HG03520 (cell line): Measurements from ENCODE around the gene STAT5B.

Experiments
- ATAC-seq: cut with Tn5 transposase; IDR thresholded peaks from one replicate; pipeline ENCODE4 v1.9.1; 2021; ENCODE audit warnings: mild to moderate bottlenecking, moderate library complexity; ENCODE audit not compliant: unreplicated experiment

Gene STAT5B

GRCh38 chr17:42286411-42287221 is 10.4 kb upstream of the STAT5B start:
- no peak for ATAC-seq

- ATAC-seq = no peak
Measured at GRCh38 chr17:42285346-42286050, 9.3 kb upstream of the STAT5B start.

DNA sequence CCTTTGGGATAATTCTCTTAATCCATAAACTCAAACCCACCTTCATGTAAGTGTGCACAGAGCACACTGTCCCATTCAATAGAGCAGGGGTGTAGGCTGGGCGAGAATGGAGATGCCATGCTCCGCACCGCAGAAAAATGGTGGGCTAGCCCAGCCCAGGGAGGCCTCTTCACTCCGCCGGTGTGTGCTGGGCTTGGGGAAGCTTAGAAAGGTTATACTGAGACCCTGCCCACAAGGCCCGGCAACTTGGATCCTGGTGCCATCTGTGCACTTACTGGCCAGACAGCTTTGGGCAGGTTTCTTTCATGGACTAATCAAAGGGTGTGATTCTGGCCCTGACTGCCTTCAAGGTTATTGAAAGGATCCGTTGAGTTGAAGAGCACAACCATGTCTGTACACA is 8.4 kb upstream of the STAT5B start:
- ATAC-seq = no peak

DNA sequence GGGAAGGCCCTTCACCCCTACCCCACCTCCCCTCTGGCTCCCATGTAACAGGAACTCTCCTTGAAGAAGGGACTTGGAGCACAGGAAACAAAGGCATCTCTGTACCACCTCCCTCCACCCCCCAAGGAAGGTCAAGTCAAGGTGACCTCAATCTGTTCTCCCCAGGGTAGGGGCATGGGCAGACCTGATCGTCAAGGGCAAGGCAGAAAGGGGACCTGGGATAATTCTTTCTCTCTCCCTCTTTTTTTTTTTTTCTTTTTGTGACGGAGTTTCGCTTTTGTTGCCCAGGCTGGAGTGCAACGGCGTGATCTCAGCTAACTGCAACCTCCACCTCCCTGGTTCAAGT is 7.8 kb upstream of the STAT5B start:
- no peak for ATAC-seq

GRCh38 chr17:42283241-42284023 is 7.2 kb upstream of the STAT5B start:
- no peak for ATAC-seq

GRCh38 chr17:42282478-42283080 is 6.4 kb upstream of the STAT5B start:
- ATAC-seq = no peak

DNA sequence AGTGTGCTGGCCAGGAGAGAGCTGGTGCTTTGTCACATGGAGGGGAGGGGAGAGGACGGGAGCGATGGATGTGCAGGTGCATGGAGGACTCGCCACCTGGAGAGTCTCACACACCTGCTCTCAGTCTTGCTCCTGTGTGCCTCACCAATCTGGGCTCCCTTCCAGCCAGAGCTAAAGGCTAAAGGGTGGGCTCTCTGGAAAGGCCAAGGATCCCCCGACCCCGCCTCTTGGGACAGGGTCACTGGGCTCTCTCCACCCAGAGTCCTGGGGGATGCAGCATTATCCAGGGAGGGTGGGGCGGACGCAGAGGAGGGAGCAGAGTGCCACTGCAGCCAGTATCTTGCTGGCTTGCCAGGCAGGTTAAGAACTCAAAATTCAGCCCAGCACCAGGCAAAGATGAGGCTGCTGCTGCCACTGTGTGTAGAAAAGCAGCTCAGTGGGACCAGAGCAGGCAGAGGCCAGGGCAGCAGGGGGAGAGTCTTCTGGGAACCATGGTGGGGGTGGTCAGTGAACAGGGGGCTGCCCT is 5.4 kb upstream of the STAT5B start:
- no peak for ATAC-seq

- no peak for ATAC-seq
Measured at GRCh38 chr17:42279776-42280630, 3.8 kb upstream of the STAT5B start.

DNA sequence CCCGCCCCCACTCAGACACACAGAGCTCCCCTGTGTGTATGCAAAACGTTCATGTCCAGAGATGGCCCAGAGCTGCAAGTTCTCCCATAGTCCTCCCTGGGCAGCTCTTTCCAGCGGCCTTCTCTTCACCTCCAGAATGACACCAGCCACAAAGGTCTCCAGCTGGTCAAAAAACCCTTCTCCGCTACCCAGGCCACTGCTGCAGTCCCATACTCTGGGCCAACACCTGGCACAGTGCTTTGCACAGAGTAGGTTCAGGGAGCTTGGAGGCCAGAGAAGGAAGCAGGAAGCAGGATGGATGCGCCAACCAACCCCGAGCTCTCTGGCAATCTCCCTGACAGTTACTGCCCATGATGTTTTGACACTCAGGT is 1.1 kb upstream of the STAT5B start:
- ATAC-seq = no peak

DNA sequence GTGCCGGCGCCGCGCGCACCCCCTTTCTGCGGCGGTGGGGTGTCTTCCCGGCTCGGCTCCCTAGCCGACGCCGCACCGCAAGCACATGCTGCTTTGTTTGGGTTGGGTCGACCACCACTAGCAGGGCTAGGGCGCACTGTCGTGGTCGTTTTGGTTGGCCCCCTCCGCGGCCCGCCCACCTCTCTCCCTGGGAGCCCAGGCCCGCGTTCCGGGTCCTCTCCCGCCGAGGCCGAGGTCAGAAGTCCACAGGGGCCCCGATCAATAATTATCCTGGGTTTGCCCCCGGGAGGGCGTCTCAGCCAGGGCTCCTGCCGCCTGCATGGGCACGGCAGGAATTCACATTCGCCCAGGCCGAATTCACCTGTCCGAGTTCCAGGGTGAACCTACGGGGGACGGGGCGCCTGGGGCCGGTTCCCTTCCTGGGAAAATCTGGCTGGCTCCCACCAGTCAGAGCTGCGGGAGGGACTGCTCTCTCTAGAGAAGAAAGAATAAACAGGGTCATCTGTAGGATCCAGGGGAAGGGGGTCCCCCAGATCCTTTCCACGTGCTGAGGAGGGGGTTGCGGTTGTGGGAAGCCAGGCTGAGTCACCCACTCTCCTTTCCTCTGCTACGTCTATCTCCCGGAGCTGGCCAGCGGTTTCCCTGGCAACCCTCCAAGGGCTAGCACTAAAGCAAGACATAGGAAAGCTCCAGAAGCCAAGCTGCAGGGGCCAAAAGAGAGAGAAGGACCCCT is 584 bp upstream of the STAT5B start:
- ATAC-seq = no peak

GRCh38 chr17:42275527-42276358 is 448 bp downstream of the STAT5B start:
- ATAC-seq = peak; percentile 39

DNA sequence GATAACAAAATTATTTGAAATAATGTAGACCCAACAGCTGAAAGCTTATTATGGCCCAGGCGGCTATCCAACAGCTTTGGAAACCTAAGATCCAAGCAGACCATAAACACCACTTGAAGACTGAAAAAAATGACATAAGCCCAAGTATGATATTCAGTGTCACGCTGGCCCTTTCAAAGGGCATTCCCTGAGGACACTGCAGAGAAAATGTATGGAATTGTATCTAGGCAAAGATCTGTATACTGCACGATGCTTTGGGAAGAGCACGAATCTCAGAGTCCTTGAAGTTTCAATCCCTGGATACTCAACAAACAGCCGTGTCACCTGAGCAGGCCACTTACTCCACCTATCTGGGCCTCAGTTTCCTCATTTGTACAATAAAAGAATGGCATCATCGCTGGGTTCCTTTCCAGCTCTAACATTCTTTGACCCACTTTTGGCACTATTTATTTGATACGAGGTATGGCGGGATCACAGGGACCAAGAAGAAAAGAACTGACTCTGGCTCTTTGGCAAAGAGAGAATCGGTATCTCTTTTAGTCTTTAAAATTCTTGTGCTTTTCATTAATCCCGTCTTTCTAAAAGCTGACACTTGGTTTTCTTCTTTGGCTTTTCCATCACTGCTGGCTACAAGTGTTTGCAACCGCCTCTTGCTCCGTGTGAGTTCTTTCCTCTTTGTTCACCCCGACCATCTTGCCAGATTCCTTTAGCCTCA is 1.2 kb downstream of the STAT5B start:
- no peak for ATAC-seq

DNA sequence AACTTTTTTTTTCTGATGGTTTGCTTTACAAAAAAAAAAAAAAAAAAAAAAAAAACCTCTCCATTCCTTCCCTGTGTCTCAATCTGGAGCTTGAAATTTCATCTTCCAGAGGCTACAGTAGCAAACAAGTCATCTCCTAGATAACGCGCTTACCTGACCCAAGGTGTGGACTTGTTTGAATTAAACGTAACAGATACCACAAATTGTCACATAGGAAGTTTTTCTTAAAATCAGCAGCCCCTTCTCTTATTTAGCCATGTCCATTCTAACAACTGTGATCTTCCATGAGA is 2.0 kb downstream of the STAT5B start:
- no peak for ATAC-seq

- no peak for ATAC-seq
Measured at GRCh38 chr17:42273474-42274252, 2.5 kb downstream of the STAT5B start.

DNA sequence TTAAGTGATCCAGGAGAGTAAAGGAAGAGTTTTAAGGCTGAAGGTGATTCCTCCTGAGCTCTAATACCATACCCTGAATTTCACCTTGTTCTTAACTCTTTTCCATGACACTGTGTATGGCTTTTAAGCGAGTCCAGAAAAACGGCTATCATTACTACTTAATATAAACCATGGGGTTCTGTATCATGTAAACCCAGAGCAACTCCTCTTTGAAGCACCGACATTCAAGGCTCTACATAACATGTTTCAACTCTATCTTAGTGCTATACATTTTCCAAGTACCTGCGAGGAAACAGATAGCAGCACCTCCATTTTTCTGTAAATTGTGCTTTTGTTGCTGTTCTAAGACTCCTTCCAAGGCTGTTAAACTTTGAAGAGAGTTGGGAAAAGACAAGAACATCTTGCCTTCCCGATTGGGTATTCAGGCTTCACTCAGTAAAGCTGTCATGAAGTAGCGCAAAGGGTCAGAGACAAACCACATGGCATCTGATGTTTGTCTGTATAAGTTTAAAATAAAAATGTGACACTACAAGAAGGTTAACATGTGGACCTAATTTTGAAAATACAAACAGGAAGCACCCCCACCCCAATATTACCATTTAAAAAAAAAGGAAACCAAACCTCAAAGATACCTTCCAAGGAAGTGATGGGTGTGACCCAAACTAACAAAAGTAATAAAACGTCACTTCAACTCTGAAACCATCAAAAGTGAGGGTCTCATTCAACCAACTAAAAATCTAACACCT is 3.9 kb downstream of the STAT5B start:
- ATAC-seq = no peak

DNA sequence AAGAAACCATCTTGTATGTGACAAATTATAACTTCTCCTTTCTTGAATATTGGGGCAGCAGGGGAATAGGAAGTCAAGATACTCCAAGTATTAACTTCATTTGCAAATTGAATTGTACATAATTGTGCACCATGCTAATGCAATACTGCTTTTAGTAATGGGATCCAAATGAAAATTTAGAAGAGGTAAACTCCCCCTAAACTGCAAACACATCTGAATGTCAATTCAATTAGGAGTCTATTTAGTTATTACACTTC is 4.5 kb downstream of the STAT5B start:
- no peak for ATAC-seq
